ENCODE data around the gene KATNAL2.
"Not testable (repeated sequence)": the region's sequence is repeated elsewhere in the genome, so short reads cannot be mapped to it uniquely, and the experiment has no call there.

The KATNAL2 gene

DNA sequence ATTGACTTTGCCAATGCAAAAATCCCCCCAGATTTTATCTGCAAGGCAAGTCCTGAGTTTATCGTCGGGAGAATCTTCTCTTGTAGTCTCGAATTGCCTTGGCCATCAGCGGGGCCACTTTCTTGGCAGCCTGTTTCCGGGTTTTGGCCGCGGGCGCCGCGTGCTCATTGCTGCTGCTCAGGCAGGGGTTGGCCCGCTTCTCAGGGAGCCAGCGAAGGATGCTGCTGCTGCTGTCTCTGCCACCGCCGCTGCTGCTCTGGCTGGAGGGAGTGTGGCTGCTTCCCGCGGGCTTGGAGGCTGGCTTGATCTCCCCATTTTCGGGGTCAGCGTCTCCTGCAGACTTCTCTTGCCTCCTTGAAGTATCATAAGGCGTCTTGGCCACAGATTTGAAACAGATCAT, 115.5 kb downstream of the KATNAL2 start:
- no peak for TF ChIP-seq CTCF (IDR thresholded peaks at IDR 0.05; ENCODE audit: control insufficient read depth, insufficient read depth, low read depth, low read length, missing control alignments)
- no peak overlapping the region for H3K4me3 ChIP-seq (ENCODE audit: control insufficient read depth, low read depth, low read length)
- DNase-seq (ENCODE audit: low read depth): no peak

GRCh38 chr18:47034591-47034990, 117.2 kb downstream of the KATNAL2 start:
- not testable (repeated sequence) for DNase-seq (ENCODE audit: low read depth)

GRCh38 chr18:47035156-47035671, 117.8 kb downstream of the KATNAL2 start, which contains the start of gene ELOA2:
TSS of gene ELOA2 (minus strand) at chr18:47035621. CDS start at chr18:47035264, 357 bp downstream.
- no peak for TF ChIP-seq CTCF (IDR thresholded peaks at IDR 0.05; ENCODE audit: control insufficient read depth, insufficient read depth, low read depth, low read length, missing control alignments)
- DNase-seq (ENCODE audit: low read depth): no peak
- no peak within 1 kb of the TSS for H3K4me3 ChIP-seq (ENCODE audit: control insufficient read depth, low read depth, low read length)

More at GRCh38 chr18:47034591-47034990, 117.2 kb downstream of the KATNAL2 start:
- not testable (repeated sequence) for H3K4me3 ChIP-seq (ENCODE audit: control insufficient read depth, low read depth, low read length)

DNA sequence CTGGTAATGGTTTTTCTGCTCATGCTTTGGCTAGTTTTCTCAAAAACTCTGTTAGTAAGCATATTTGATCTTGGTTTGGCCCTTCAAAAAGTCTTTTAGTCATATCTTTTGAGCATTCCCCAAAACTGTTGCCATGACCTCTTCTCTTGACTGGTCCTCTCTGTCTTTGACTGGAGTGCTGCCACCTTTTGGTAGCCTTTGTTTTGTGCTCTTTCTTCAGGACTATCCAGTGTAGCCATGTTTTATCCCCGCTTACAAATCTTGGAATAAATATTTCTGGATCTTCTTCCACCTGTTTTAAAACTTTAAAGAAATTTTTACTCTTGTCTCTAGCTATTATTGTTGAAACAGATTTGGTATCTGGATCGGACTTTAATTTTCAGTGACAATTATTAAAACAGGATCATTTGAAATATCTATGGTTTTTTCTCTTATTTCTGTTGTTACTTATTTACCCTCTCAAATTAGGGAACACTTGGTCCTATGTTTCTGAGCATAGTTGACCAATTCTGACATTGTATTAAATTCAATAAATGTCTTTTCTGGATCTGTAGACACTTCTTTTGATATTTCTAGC, 119.0 kb downstream of the KATNAL2 start:
- TF ChIP-seq CTCF (IDR thresholded peaks at IDR 0.05; ENCODE audit: control insufficient read depth, insufficient read depth, low read depth, low read length, missing control alignments): peak; percentile 56
- H3K4me3 ChIP-seq (ENCODE audit: control insufficient read depth, low read depth, low read length): no peak overlapping the region
- peak; percentile 4 for DNase-seq (ENCODE audit: low read depth)

- no peak for DNase-seq (ENCODE audit: low read depth)
- TF ChIP-seq CTCF (IDR thresholded peaks at IDR 0.05; ENCODE audit: control insufficient read depth, insufficient read depth, low read depth, low read length, missing control alignments): no peak
- H3K4me3 ChIP-seq (ENCODE audit: control insufficient read depth, low read depth, low read length): no peak overlapping the region
These were observed 119.7 kb downstream of the KATNAL2 start for GRCh38 chr18:47036927-47037578.

DNA sequence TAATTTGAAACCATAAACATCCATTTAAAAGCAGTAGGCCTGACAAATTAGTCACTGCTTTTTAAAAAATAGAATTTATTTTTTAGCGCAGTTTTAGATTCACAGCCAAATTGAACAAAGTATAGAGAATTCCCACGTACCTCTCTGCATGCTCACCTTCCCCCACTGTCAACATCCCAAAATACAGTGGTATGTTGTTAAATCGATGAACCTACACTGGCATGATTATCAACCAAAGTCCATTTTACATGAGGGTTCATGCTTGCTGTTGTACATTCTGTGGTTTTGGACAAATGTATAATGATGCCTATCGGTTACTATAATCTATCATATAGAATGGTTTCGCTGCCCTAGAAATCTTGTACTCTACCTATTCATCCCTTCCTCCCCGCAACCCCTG, 123.6 kb downstream of the KATNAL2 start:
- no peak overlapping the region for H3K4me3 ChIP-seq (ENCODE audit: control insufficient read depth, low read depth, low read length)
- no peak for TF ChIP-seq CTCF (IDR thresholded peaks at IDR 0.05; ENCODE audit: control insufficient read depth, insufficient read depth, low read depth, low read length, missing control alignments)
- DNase-seq (ENCODE audit: low read depth): no peak

- peak; percentile 33 for DNase-seq (ENCODE audit: low read depth)
- no peak overlapping the region for H3K4me3 ChIP-seq (ENCODE audit: control insufficient read depth, low read depth, low read length)
- TF ChIP-seq CTCF (IDR thresholded peaks at IDR 0.05; ENCODE audit: control insufficient read depth, insufficient read depth, low read depth, low read length, missing control alignments): peak; percentile 73
These were observed 133.1 kb downstream of the KATNAL2 start for GRCh38 chr18:47050468-47050867.
